GM23338 (cell line): ENCODE measurements around the gene ATG7. TPM values are rescaled to one million over a fixed set of nuclear protein-coding genes. Genes with fewer than 3 reads are reported as not detected.

Source experiments
- ATAC-seq: fragments of 200-7000 bp; cut with Tn5 transposase; 3 replicates; pipeline ENCODE4 v1.9.1; 2020
- DNase-seq: peaks from one replicate; pipeline ENCODE4 v3.0.0-alpha.2; 2015; ENCODE audit warnings: low spot score
- H2AFZ ChIP-seq: fragments of 200-600 bp; sonication (generic); 2 replicates; pipeline ENCODE4 v1.8.0; 2016; ENCODE audit warnings: antibody characterized with exemption, mild to moderate bottlenecking, moderate library complexity
- H3F3A ChIP-seq: fragments of 200-600 bp; sonication (generic); replicated peaks from 2 replicates; pipeline ENCODE4 v1.8.0; 2017; ENCODE audit warnings: antibody characterized with exemption, mixed run types, low read depth
- H3K27ac ChIP-seq: fragments of 200-600 bp; sonication (generic); 2 replicates; pipeline ENCODE4 v1.6.1; 2016; ENCODE audit warnings: low read depth
- H3K27me3 ChIP-seq: fragments of 200-600 bp; sonication (generic); 2 replicates; pipeline ENCODE4 v1.8.0; 2016; ENCODE audit warnings: mild to moderate bottlenecking, mixed run types, moderate library complexity; ENCODE audit not compliant: insufficient read depth
- H3K36me3 ChIP-seq: fragments of 200-600 bp; sonication (generic); 2 replicates; pipeline ENCODE4 v1.8.0; 2016; ENCODE audit warnings: mild to moderate bottlenecking; ENCODE audit not compliant: insufficient read depth
- H3K4me1 ChIP-seq: fragments of 200-600 bp; sonication (generic); 2 replicates; pipeline ENCODE4 v1.8.0; 2016; ENCODE audit warnings: mild to moderate bottlenecking, moderate library complexity; ENCODE audit not compliant: insufficient read depth
- H3K4me2 ChIP-seq: fragments of 200-600 bp; sonication (generic); 2 replicates; pipeline ENCODE4 v1.7.1; 2017; ENCODE audit warnings: mixed run types
- H3K4me3 ChIP-seq: fragments of 200-600 bp; sonication (generic); 2 replicates; pipeline ENCODE4 v1.6.1; 2016; ENCODE audit warnings: mixed run types
- H3K79me2 ChIP-seq: fragments of 200-600 bp; sonication (generic); replicated peaks from 2 replicates; pipeline ENCODE4 v1.8.0; 2017; ENCODE audit warnings: mild to moderate bottlenecking; ENCODE audit not compliant: insufficient read depth
- H3K9me2 ChIP-seq: fragments of 200-600 bp; sonication (generic); 2 replicates; pipeline ENCODE4 v1.8.0; 2017; ENCODE audit not compliant: insufficient read depth
- H4K20me1 ChIP-seq: fragments of 200-600 bp; sonication (generic); replicated peaks from 2 replicates; pipeline ENCODE4 v1.8.0; 2017; ENCODE audit warnings: mild to moderate bottlenecking; ENCODE audit not compliant: insufficient read depth
- H3K27ac Mint-ChIP-seq: 2 replicates; pipeline ENCODE4 v1.8.0; 2020; ENCODE audit warnings: inconsistent platforms, mild to moderate bottlenecking, moderate library complexity, mixed read lengths
- H3K27me3 Mint-ChIP-seq: 3 replicates; pipeline ENCODE4 v1.8.0; 2022; ENCODE audit warnings: low read depth, mild to moderate bottlenecking, moderate library complexity, mixed read lengths, inconsistent platforms; ENCODE audit not compliant: insufficient read depth, poor library complexity
- H3K36me3 Mint-ChIP-seq: 3 replicates; pipeline ENCODE4 v1.8.0; 2021; ENCODE audit warnings: low read depth, mild to moderate bottlenecking, inconsistent platforms, moderate library complexity, mixed read lengths
- H3K4me1 Mint-ChIP-seq: 3 replicates; pipeline ENCODE4 v1.8.0; 2020; ENCODE audit warnings: mild to moderate bottlenecking, inconsistent platforms, mixed read lengths
- H3K4me3 Mint-ChIP-seq: 3 replicates; pipeline ENCODE4 v1.8.0; 2021; ENCODE audit warnings: moderate library complexity, mild to moderate bottlenecking, inconsistent platforms, mixed read lengths
- H3K9me3 Mint-ChIP-seq: 3 replicates; pipeline ENCODE4 v1.8.0; 2020; ENCODE audit warnings: moderate library complexity, mild to moderate bottlenecking, inconsistent platforms, mixed read lengths
- CREB1 ChIP-seq: fragments of 250-450 bp; sonication (Bioruptor Pico); IDR thresholded peaks from 2 replicates; pipeline ENCODE4 v1.5.0; 2020; ENCODE audit warnings: low read depth, mild to moderate bottlenecking, moderate library complexity
- CTCF ChIP-seq, 2 experiments: fragments of 200-600 bp in 1 of 2; sonication (generic) in 1 of 2; conservative IDR thresholded peaks; 2 replicates each; pipeline versions ENCODE4 v1.5.1 to v1.6.1; 2016 to 2017; ENCODE audit warnings: antibody characterized with exemption in 2 of 2, low read depth in 2 of 2, mild to moderate bottlenecking in 2 of 2, moderate library complexity in 1 of 2
- ETS1 ChIP-seq: IDR thresholded peaks from 2 replicates; pipeline ENCODE4 v1.6.1; 2016; ENCODE audit warnings: antibody characterized with exemption
- JUNB ChIP-seq: IDR thresholded peaks from one replicate; pipeline ENCODE4 v1.6.1; 2016; ENCODE audit warnings: antibody characterized with exemption; ENCODE audit not compliant: unreplicated experiment
- NANOG ChIP-seq: IDR thresholded peaks from 2 replicates; pipeline ENCODE4 v1.6.1; 2016; ENCODE audit warnings: antibody characterized with exemption, borderline replicate concordance
- POLR2AphosphoS5 ChIP-seq: IDR thresholded peaks from 2 replicates; pipeline ENCODE4 v1.6.1; 2016; ENCODE audit warnings: antibody characterized with exemption, low read depth
- REST ChIP-seq: IDR thresholded peaks from one replicate; pipeline ENCODE4 v1.6.1; 2018; ENCODE audit warnings: antibody characterized with exemption; ENCODE audit not compliant: unreplicated experiment
- STAT1 ChIP-seq: IDR thresholded peaks from one replicate; pipeline ENCODE4 v1.6.1; 2016; ENCODE audit warnings: antibody characterized with exemption; ENCODE audit not compliant: unreplicated experiment
- ZNF331 ChIP-seq: fragments of 250-450 bp; sonication (Bioruptor Pico); IDR thresholded peaks from 2 replicates; pipeline ENCODE4 v1.5.0; 2020; ENCODE audit warnings: low read depth, mild to moderate bottlenecking, moderate library complexity
- ZNF462 ChIP-seq: fragments of 250-450 bp; sonication (Bioruptor Pico); IDR thresholded peaks from 2 replicates; pipeline ENCODE4 v1.5.0; 2020; ENCODE audit warnings: mild to moderate bottlenecking, moderate library complexity
- polyA plus RNA-seq: library from polyadenylated mRNA; unstranded; fragments of >200 nt; fragmentation: Nextera tagmentation; extraction: Ambion mirVana; gene quantifications from 2 replicates; pipeline ENCODE4 v1.2.1, GENCODE V29; 2016
- total RNA-seq: library from RNA; depleted of rRNA; stranded (reverse); fragments of >200 nt; shearing (Covaris generic); gene quantifications from 2 replicates; pipeline ENCODE4 v1.2.3, GENCODE V29; 2014

The ATG7 gene
- total and polyA plus RNA-seq, 2 experiments from 2014 or later, result 16.2 to 36.7 TPM

- TF ChIP-seq NANOG (no peak), ZNF462 (no peak), ETS1 (no peak), POLR2AphosphoS5 (no peak), CREB1 (CRISPR knock-in tag) (no peak), ZNF331 (no peak), CTCF (conservative IDR thresholded peaks at IDR 0.05; ENCODE audit: low read depth in 2 of 2) (no peak), STAT1 (no peak), REST (no peak), JUNB (no peak)
- H2AFZ ChIP-seq, result no peak overlapping the region
- H3K4me1 ChIP-seq, result no peaks in the 10 kb centered on the region; the same call in 1 of the 2 replicates
- Mint-ChIP-seq H3K4me3 (no peak overlapping the region), H3K36me3 (peaks cover 22% of the 10 kb centered on the region; the same call in 2 of the 3 replicates), H3K4me1 (peaks cover 14% of the 10 kb centered on the region), H3K27me3 (peaks cover 19% of the 10 kb centered on the region), H3K9me3 (no peaks in the 10 kb centered on the region; the same call in 2 of the 3 replicates), H3K27ac (no peak overlapping the region)
- peaks cover 12% of the 10 kb centered on the region for H3K79me2 ChIP-seq
- peaks cover 10% of the 10 kb centered on the region for H4K20me1 ChIP-seq
- ATAC-seq (no peak), DNase-seq (no peak)
- H3F3A ChIP-seq, result no peaks in the 10 kb centered on the region
- H3K4me2 ChIP-seq, result no peak overlapping the region
- no peak overlapping the region for H3K27ac ChIP-seq
- H3K4me3 ChIP-seq, result no peak overlapping the region
- H3K9me2 ChIP-seq, result no peaks in the 10 kb centered on the region
- H3K36me3 ChIP-seq, result no peaks in the 10 kb centered on the region; the same call in 1 of the 2 replicates
- no peaks in the 10 kb centered on the region for H3K27me3 ChIP-seq
Measured at GRCh38 chr3:11563159-11563864, 291.1 kb downstream of the ATG7 start.
